Activated CD8-positive, alpha-beta T cell treated with anti-CD3 and anti-CD28 coated beads, Interleukin-2, amount 10 ng/mL, durations not matched to agents 7 days and 5 days (primary cell): Measurements from ENCODE around the gene DNAH8. TPM values are rescaled to one million over a fixed set of nuclear protein-coding genes. Genes with fewer than 3 reads are reported as not detected.

Experiments used
- ATAC-seq: fragments of 150-1000 bp; cut with Tn5 transposase; one replicate; pipeline ENCODE4 v1.10.0; 2021; ENCODE audit warnings: moderate library complexity
- CTCF ChIA-PET: fragments of 350-600 bp; sonication (Branson Sonifier 250); formaldehyde crosslinking; loops from one replicate; lab custom pipeline; 2021; ENCODE audit warnings: antibody characterized with exemption; lab: Charles Lee
- POLR2A ChIA-PET: fragments of 350-600 bp; sonication (Branson Sonifier 250); formaldehyde crosslinking; loops from one replicate; lab custom pipeline; 2021; ENCODE audit warnings: antibody characterized with exemption; lab: Charles Lee
- DNase-seq: peaks from one replicate; pipeline ENCODE4 v3.0.0-alpha.2; 2020
- H3K27ac Mint-ChIP-seq: one replicate; pipeline ENCODE4 v1.8.0; 2021; ENCODE audit warnings: mild to moderate bottlenecking, mixed read lengths
- H3K27me3 Mint-ChIP-seq: one replicate; pipeline ENCODE4 v1.8.0; 2021; ENCODE audit warnings: low read depth, mixed read lengths
- H3K36me3 Mint-ChIP-seq: one replicate; pipeline ENCODE4 v1.8.0; 2021; ENCODE audit warnings: low read depth, mixed read lengths
- H3K4me1 Mint-ChIP-seq: one replicate; pipeline ENCODE4 v1.8.0; 2021; ENCODE audit warnings: low read depth, mixed read lengths
- H3K4me3 Mint-ChIP-seq: one replicate; pipeline ENCODE4 v1.8.0; 2021; ENCODE audit warnings: mild to moderate bottlenecking, mixed read lengths
- H3K9me3 Mint-ChIP-seq: one replicate; pipeline ENCODE4 v1.8.0; 2022; ENCODE audit warnings: mixed read lengths; ENCODE audit not compliant: insufficient read depth
- total RNA-seq, 2 experiments: library from RNA; stranded (reverse); gene quantifications; one replicate each; pipeline ENCODE4 v1.2.3, GENCODE V29; 2021

Gene DNAH8
- total RNA-seq, 2 experiments from 2014 or later, result not detected

DNA sequence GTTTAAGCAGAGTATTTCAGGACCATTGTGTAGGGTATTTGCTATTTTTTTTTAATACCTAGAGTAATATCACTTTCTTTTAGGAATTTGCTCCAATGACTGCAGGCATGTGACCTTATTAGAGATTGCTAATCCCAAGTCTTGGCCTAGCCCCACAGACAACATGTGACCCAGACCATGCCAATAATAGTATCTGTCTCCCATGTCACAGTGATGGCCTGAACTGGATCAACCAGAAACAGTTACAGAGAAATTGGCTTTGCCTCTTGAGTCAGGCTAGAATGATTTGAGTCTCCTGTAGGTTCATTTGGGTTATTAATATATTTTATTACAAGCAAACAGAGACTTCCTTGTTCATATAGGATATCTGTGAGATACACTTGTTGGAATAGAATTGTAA is 116.8 kb downstream of the DNAH8 start:
- Mint-ChIP-seq H3K4me1 (no peaks in the 10 kb centered on the region), H3K27ac (no peak overlapping the region), H3K27me3 (peaks cover 21% of the 10 kb centered on the region), H3K4me3 (no peak overlapping the region), H3K9me3 (no peaks in the 10 kb centered on the region), H3K36me3 (no peaks in the 10 kb centered on the region)
- ATAC-seq (no peak), DNase-seq (no peak)
- ChIA-PET POLR2A (no interaction called here), CTCF (no interaction called here)

DNA sequence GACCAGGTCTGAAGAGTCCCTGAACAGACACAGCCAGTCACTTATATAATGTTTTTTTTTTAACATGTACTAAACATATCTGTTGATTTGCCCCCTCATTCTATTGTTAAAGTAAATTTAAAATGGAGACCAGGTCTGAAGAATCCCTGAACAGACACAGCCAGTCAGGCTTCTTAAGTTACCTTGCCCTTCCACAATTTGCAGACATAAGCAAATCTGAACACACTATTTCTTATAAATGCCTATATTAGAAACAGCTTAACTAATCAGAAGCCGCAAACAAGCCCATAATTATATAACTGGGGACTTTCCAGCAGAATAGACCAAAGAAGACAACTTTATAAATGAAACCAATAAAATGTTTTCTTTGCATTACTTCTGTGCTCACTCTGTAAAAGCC is 118.2 kb downstream of the DNAH8 start:
- ChIA-PET CTCF (no interaction called here), POLR2A (no interaction called here)
- Mint-ChIP-seq H3K9me3 (no peaks in the 10 kb centered on the region), H3K4me1 (no peaks in the 10 kb centered on the region), H3K27ac (no peak overlapping the region), H3K36me3 (no peaks in the 10 kb centered on the region), H3K27me3 (peaks cover 19% of the 10 kb centered on the region), H3K4me3 (no peak overlapping the region)
- DNase-seq (no peak), ATAC-seq (no peak)

DNA sequence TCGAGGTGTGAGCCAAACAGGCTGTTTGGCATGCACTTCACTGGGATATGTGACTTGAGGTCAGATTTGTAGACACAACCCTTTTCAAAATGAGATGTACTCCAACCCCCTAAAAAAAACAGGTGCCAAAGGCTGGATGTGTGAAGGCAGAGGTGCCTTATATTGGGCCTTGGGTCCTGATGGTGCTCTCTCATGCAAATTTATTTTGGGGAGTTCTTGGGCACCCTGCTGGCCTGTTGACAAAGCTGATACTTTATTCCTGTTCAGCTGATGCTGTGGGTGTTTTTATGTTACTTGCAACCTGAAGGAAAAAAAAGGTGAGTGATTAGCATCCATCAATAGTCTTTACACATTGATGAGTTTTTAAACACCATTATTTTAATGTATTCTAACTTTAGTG is 121.5 kb downstream of the DNAH8 start:
- CTCF ChIA-PET, result no interaction called here

GRCh38 chr6:38837101-38837500 is 122.0 kb downstream of the DNAH8 start:
- Mint-ChIP-seq H3K4me3 (no peak overlapping the region), H3K4me1 (no peaks in the 10 kb centered on the region), H3K27me3 (peaks cover 15% of the 10 kb centered on the region), H3K36me3 (no peaks in the 10 kb centered on the region), H3K27ac (no peak overlapping the region), H3K9me3 (no peaks in the 10 kb centered on the region)
- ATAC-seq, result no peak
- POLR2A ChIA-PET, result no interaction called here
- CTCF ChIA-PET, result no interaction called here
- DNase-seq, result no peak

More for the DNA sequence above, 121.5 kb downstream of the DNAH8 start:
- POLR2A ChIA-PET, result no interaction called here
- no peaks in the 10 kb centered on the region for H3K4me1 Mint-ChIP-seq
- peaks cover 12% of the 10 kb centered on the region for H3K27me3 Mint-ChIP-seq
- no peak overlapping the region for H3K4me3 Mint-ChIP-seq
- no peaks in the 10 kb centered on the region for H3K36me3 Mint-ChIP-seq
- DNase-seq, result no peak
- ATAC-seq, result no peak
- no peak overlapping the region for H3K27ac Mint-ChIP-seq
- H3K9me3 Mint-ChIP-seq, result no peaks in the 10 kb centered on the region

DNA sequence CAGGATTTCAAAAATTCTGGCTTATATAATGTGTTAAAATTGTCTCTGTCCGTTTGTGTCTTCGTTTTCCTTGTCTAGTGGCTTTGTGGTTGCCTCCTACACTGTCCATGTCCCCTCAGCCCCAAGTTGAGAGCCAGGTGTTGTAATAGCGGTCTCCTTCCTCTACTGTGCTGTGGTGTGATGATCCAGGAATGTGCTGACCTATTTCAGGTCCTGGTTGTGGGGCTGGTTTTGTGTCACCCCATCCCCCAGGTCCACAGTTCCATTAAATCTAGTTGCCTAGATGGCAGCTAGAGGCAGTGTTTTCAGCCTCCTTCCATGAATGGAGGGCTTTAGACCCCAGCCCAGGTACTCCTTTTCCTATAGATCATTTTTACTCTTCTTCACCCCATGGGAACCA is 128.7 kb downstream of the DNAH8 start:
- H3K27ac Mint-ChIP-seq, result no peak overlapping the region

GRCh38 chr6:38845931-38846330 is 130.8 kb downstream of the DNAH8 start:
- H3K9me3 Mint-ChIP-seq, result no peaks in the 10 kb centered on the region
- H3K27me3 Mint-ChIP-seq, result peaks cover 29% of the 10 kb centered on the region
- DNase-seq (no peak), ATAC-seq (no peak)
- no peaks in the 10 kb centered on the region for H3K4me1 Mint-ChIP-seq
- H3K27ac Mint-ChIP-seq, result no peak overlapping the region
- no peaks in the 10 kb centered on the region for H3K36me3 Mint-ChIP-seq
- ChIA-PET CTCF (no interaction called here), POLR2A (no interaction called here)
- H3K4me3 Mint-ChIP-seq, result no peak overlapping the region

More for the DNA sequence above, 128.7 kb downstream of the DNAH8 start:
- POLR2A ChIA-PET, result no interaction called here
- no peak overlapping the region for H3K4me3 Mint-ChIP-seq
- H3K27me3 Mint-ChIP-seq, result peaks cover 23% of the 10 kb centered on the region
- no peaks in the 10 kb centered on the region for H3K36me3 Mint-ChIP-seq
- ATAC-seq, result no peak
- no peaks in the 10 kb centered on the region for H3K9me3 Mint-ChIP-seq
- CTCF ChIA-PET, result no interaction called here
- no peaks in the 10 kb centered on the region for H3K4me1 Mint-ChIP-seq
- DNase-seq, result no peak

GRCh38 chr6:38846361-38846760 is 131.2 kb downstream of the DNAH8 start:
- Mint-ChIP-seq H3K36me3 (no peaks in the 10 kb centered on the region), H3K27ac (no peak overlapping the region), H3K4me1 (no peaks in the 10 kb centered on the region), H3K9me3 (no peaks in the 10 kb centered on the region), H3K27me3 (peaks cover 30% of the 10 kb centered on the region), H3K4me3 (no peak overlapping the region)
- ATAC-seq (no peak), DNase-seq (no peak)
- ChIA-PET CTCF (no interaction called here), POLR2A (no interaction called here)

DNA sequence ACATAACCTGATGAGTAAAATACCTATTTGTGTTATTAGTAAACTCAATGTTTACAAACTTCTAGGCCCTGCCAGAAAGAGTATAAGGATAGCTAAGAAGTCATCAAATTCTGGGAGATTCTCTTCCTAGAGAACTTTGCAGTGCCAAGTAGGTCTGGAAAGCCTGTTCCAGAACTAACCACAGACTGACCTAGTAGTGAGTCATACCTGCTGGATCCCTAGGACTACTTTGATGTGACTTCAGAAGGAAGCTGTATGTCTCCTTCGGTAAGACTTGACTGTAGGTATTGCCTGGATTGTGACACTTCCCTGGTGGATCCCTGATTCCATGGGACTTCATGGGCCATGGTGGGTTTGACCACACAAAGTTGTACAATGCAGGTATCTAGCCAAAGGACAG is 131.7 kb downstream of the DNAH8 start:
- Mint-ChIP-seq H3K27ac (no peak overlapping the region), H3K27me3 (peaks cover 26% of the 10 kb centered on the region), H3K9me3 (no peaks in the 10 kb centered on the region), H3K36me3 (no peaks in the 10 kb centered on the region), H3K4me3 (no peak overlapping the region), H3K4me1 (no peaks in the 10 kb centered on the region)
- DNase-seq (no peak), ATAC-seq (no peak)
- POLR2A ChIA-PET, result no interaction called here
- CTCF ChIA-PET, result no interaction called here

- ATAC-seq, result no peak
- Mint-ChIP-seq H3K4me1 (no peaks in the 10 kb centered on the region), H3K9me3 (no peaks in the 10 kb centered on the region), H3K4me3 (no peak overlapping the region), H3K27me3 (peaks cover 23% of the 10 kb centered on the region), H3K36me3 (no peaks in the 10 kb centered on the region), H3K27ac (no peak overlapping the region)
- ChIA-PET POLR2A (no interaction called here), CTCF (no interaction called here)
- no peak for DNase-seq
Measured at GRCh38 chr6:38847497-38847896, 132.4 kb downstream of the DNAH8 start.

- DNase-seq (no peak), ATAC-seq (no peak)
- POLR2A ChIA-PET, result no interaction called here
- Mint-ChIP-seq H3K36me3 (no peaks in the 10 kb centered on the region), H3K9me3 (no peaks in the 10 kb centered on the region), H3K27me3 (peaks cover 26% of the 10 kb centered on the region), H3K4me1 (no peaks in the 10 kb centered on the region), H3K27ac (no peak overlapping the region), H3K4me3 (no peak overlapping the region)
- CTCF ChIA-PET, result no interaction called here
Measured at GRCh38 chr6:38848760-38849159, 133.6 kb downstream of the DNAH8 start.

DNA sequence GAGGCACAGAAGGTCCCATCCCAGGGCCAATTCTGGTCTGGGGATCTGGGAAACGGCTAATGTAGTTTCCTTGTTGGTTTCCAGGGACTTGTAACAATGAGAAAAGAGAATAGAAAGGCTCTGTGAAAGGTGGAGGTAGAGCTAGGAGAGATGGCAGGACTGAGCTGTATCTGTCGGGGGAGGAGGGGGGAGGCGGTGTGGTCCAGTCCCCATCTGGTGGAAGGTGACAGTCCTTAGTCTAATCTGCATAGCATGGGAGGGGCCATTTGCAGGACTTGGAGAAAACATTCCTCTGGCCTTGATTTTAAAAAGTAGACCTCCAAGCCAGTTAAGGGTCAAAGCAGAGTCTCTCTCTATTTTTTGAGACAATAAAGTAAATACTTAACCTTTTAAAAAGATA is 137.1 kb downstream of the DNAH8 start:
- Mint-ChIP-seq H3K9me3 (no peaks in the 10 kb centered on the region), H3K4me3 (no peak overlapping the region), H3K4me1 (no peaks in the 10 kb centered on the region), H3K27me3 (peaks cover 21% of the 10 kb centered on the region), H3K36me3 (no peaks in the 10 kb centered on the region), H3K27ac (no peak overlapping the region)
- CTCF ChIA-PET, result interaction anchor here (0.8 kb wide), 1 partner anchor 20 kb away, joined by 3 read pairs; no protein-coding TSS in a partner anchor
- no peak for ATAC-seq
- no peak for DNase-seq
- POLR2A ChIA-PET, result no interaction called here

DNA sequence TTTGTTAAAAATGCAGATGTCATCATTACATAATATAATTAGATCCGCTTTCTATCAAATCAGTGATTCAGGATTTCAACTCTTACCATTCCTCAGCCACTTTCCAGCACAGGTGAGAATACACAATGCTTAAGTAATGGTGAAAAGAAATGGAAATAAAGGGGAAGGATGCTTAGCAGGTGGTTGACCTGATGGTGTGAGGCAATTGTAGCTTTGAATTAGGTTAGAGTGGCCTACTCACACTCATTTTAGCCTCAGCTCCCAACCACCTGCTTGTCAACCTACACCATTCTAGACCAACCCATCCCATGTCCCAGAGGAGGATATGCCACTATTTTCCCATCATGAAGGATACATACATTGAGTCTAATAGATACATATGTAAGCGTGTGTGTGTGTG is 138.1 kb downstream of the DNAH8 start:
- ATAC-seq (no peak), DNase-seq (no peak)
- Mint-ChIP-seq H3K27me3 (peaks cover 20% of the 10 kb centered on the region), H3K4me1 (no peaks in the 10 kb centered on the region), H3K4me3 (no peak overlapping the region), H3K27ac (no peak overlapping the region), H3K36me3 (no peaks in the 10 kb centered on the region), H3K9me3 (no peaks in the 10 kb centered on the region)
- CTCF ChIA-PET, result no interaction called here
- POLR2A ChIA-PET, result no interaction called here

GRCh38 chr6:38856492-38856891 is 141.4 kb downstream of the DNAH8 start:
- POLR2A ChIA-PET, result no interaction called here
- peaks cover 20% of the 10 kb centered on the region for H3K27me3 Mint-ChIP-seq

More at GRCh38 chr6:38856492-38856891, 141.4 kb downstream of the DNAH8 start:
- Mint-ChIP-seq H3K4me3 (no peak overlapping the region), H3K9me3 (no peaks in the 10 kb centered on the region), H3K36me3 (no peaks in the 10 kb centered on the region), H3K27ac (no peak overlapping the region), H3K4me1 (no peaks in the 10 kb centered on the region)
- no peak for ATAC-seq
- CTCF ChIA-PET, result interaction anchor here (1.8 kb wide), 1 partner anchor 15 kb away, joined by 8 read pairs; no protein-coding TSS in a partner anchor
- no peak for DNase-seq
